ENCODE results near the gene NPFF.

DNA sequence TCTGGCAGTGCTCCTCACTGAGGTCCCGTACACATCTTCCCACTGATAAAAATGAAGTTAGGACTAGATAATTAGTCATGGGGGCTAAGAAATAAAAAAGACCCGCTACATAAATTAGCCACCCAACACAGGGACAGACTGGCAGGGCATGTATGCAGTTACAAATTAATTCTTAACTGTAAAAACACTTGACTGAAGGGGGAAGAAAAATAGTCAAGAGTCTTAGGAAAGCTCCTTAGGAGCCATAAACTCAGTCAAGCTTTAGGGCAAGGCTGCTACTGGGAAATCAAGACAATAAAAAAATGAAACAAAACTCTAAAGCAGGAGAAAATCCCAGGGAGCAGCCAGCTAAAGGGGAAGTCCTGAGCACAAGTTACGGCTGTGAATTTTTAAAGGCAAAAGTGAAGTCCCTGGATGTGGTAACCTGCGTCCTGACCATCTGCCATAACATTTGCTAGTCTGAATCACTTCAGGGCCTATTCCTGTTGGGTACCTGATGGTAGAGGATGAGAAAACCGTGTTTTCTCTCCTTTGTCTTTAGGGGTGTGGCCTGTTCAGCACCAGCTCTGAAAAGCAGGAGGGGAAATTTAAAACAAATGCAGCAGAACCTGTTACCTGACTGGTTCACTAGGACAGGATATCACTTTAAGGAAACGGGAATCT, 7.5 kb upstream of the NPFF start:
- TF ChIP-seq, protein P1, sequence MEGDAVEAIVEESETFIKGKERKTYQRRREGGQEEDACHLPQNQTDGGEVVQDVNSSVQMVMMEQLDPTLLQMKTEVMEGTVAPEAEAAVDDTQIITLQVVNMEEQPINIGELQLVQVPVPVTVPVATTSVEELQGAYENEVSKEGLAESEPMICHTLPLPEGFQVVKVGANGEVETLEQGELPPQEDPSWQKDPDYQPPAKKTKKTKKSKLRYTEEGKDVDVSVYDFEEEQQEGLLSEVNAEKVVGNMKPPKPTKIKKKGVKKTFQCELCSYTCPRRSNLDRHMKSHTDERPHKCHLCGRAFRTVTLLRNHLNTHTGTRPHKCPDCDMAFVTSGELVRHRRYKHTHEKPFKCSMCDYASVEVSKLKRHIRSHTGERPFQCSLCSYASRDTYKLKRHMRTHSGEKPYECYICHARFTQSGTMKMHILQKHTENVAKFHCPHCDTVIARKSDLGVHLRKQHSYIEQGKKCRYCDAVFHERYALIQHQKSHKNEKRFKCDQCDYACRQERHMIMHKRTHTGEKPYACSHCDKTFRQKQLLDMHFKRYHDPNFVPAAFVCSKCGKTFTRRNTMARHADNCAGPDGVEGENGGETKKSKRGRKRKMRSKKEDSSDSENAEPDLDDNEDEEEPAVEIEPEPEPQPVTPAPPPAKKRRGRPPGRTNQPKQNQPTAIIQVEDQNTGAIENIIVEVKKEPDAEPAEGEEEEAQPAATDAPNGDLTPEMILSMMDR (IDR thresholded peaks at IDR 0.05) = no peak
- TF ChIP-seq EP300 (IDR thresholded peaks at IDR 0.05) = no peak

All from upper lobe of left lung (tissue), 4 donors.